ENCODE measurements around the gene PRG2. TPM values are rescaled to one million over a fixed set of nuclear protein-coding genes. Genes with fewer than 3 reads are reported as not detected.

PRG2 gene
- total RNA-seq, 1 donor from 2014 or later, result not detected

- no peak for TF ChIP-seq CTCF (conservative IDR thresholded peaks at IDR 0.05; ENCODE audit: low read depth, low read length)
- no peak for DNase-seq (ENCODE audit: low read depth)
- H3K4me3 ChIP-seq (ENCODE audit: low read depth, low read length), result no peak overlapping the region
These were observed 42.4 kb downstream of the PRG2 start for GRCh38 chr11:57348052-57348451.

- H3K4me3 ChIP-seq (ENCODE audit: low read depth, low read length), result no peak overlapping the region
- DNase-seq (ENCODE audit: low read depth), result no peak
- TF ChIP-seq CTCF (conservative IDR thresholded peaks at IDR 0.05; ENCODE audit: low read depth, low read length), result no peak
These were observed 43.1 kb downstream of the PRG2 start for GRCh38 chr11:57347336-57347735.

GRCh38 chr11:57345555-57346211 lies 44.8 kb downstream of the PRG2 start:
- DNase-seq (ENCODE audit: low read depth), result no peak
- H3K4me3 ChIP-seq (ENCODE audit: low read depth, low read length), result no peak overlapping the region
- TF ChIP-seq CTCF (conservative IDR thresholded peaks at IDR 0.05; ENCODE audit: low read depth, low read length), result peak; percentile 64

- TF ChIP-seq CTCF (conservative IDR thresholded peaks at IDR 0.05; ENCODE audit: low read depth, low read length), result no peak
- H3K4me3 ChIP-seq (ENCODE audit: low read depth, low read length), result no peak overlapping the region
- no peak for DNase-seq (ENCODE audit: low read depth)
These were observed 45.6 kb downstream of the PRG2 start for GRCh38 chr11:57344826-57345225.

GRCh38 chr11:57343825-57344224 lies 46.6 kb downstream of the PRG2 start:
- TF ChIP-seq CTCF (conservative IDR thresholded peaks at IDR 0.05; ENCODE audit: low read depth, low read length), result no peak
- H3K4me3 ChIP-seq (ENCODE audit: low read depth, low read length), result no peak overlapping the region
- DNase-seq (ENCODE audit: low read depth), result no peak

- no peak for DNase-seq (ENCODE audit: low read depth)
- no peak for TF ChIP-seq CTCF (conservative IDR thresholded peaks at IDR 0.05; ENCODE audit: low read depth, low read length)
- no peak overlapping the region for H3K4me3 ChIP-seq (ENCODE audit: low read depth, low read length)
These were observed 47.7 kb downstream of the PRG2 start for GRCh38 chr11:57342702-57343101.

GRCh38 chr11:57341250-57341808 lies 49.1 kb downstream of the PRG2 start:
- no peak for TF ChIP-seq CTCF (conservative IDR thresholded peaks at IDR 0.05; ENCODE audit: low read depth, low read length)
- no peak overlapping the region for H3K4me3 ChIP-seq (ENCODE audit: low read depth, low read length)
- no peak for DNase-seq (ENCODE audit: low read depth)
